ENCODE data around the gene CDH4. TPM values are rescaled to one million over a fixed set of nuclear protein-coding genes. Genes with fewer than 3 reads are reported as not detected.

Gene CDH4
- total RNA-seq, 4 donors from 2014 or later = under 0.01 to 0.56 (median 0.19) TPM; not detected in 1

- no peak for ATAC-seq (ENCODE audit: low FRiP score)
Measured at GRCh38 chr20:61900945-61901293, 648.9 kb downstream of the CDH4 start.

GRCh38 chr20:61901392-61902220 is 649.5 kb downstream of the CDH4 start:
- ATAC-seq (ENCODE audit: low FRiP score) = no peak
- no peak for DNase-seq (ENCODE audit: low spot score)
- no peak for TF ChIP-seq CTCF (IDR thresholded peaks at IDR 0.05)

More at GRCh38 chr20:61900945-61901293, 648.9 kb downstream of the CDH4 start:
- no peak for TF ChIP-seq CTCF (IDR thresholded peaks at IDR 0.05)
- no peak for DNase-seq (ENCODE audit: low spot score)

GRCh38 chr20:61902221-61902869 is 650.3 kb downstream of the CDH4 start:
- DNase-seq (ENCODE audit: low spot score) (no peak), ATAC-seq (ENCODE audit: low FRiP score) (no peak)
- no peak for TF ChIP-seq CTCF (IDR thresholded peaks at IDR 0.05)

- ATAC-seq (ENCODE audit: low FRiP score) = no peak
Measured at GRCh38 chr20:61903575-61904340, 651.7 kb downstream of the CDH4 start.

GRCh38 chr20:61904456-61904855 is 652.4 kb downstream of the CDH4 start:
- DNase-seq (ENCODE audit: low spot score) (no peak), ATAC-seq (ENCODE audit: low FRiP score) (no peak)
- TF ChIP-seq CTCF (IDR thresholded peaks at IDR 0.05) = no peak

More at GRCh38 chr20:61903575-61904340, 651.7 kb downstream of the CDH4 start:
- TF ChIP-seq CTCF (IDR thresholded peaks at IDR 0.05) = no peak
- no peak for DNase-seq (ENCODE audit: low spot score)

- DNase-seq (ENCODE audit: low spot score) (no peak), ATAC-seq (ENCODE audit: low FRiP score) (no peak)
- TF ChIP-seq CTCF (IDR thresholded peaks at IDR 0.05) = no peak
Measured at GRCh38 chr20:61905781-61906523, 653.9 kb downstream of the CDH4 start.
